ENCODE results near the gene NEURL3. TPM values are rescaled to one million over a fixed set of nuclear protein-coding genes. Genes with fewer than 3 reads are reported as not detected.

NEURL3 gene
- total and polyA plus RNA-seq, 2 of the 8 experiments (the other 6 are each of a cell fraction or from before 2014, with no cell fraction given): not detected

DNA sequence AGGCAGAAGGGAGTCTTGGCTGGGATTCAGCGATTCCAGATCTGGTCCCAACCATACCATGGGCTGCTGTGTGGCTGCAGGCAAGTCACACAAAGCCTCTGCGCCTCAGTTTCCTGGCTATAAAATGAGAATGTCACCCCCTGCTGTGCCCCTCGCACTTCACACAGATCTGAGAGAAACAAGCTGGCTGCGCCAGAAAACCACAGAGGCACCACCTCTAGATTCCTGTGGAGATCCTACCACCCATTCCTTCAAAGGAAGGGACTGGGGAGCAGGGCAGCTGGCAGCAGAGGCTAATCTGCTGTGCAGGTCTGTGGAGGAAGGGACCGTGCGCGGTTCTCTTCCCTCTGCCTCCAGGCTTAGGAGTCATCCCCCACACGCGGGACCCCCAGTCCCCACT, 19.8 kb downstream of the NEURL3 start:
- H3K23me2 ChIP-seq (ENCODE audit: low read depth, low read length): peaks cover 1% of the 10 kb centered on the region; the same call in 1 of the 2 replicates
- ChIA-PET POLR2A (ENCODE audit: partially characterized antibody) (no interaction called here), CTCF (ENCODE audit: partially characterized antibody) (interaction anchor here (1.2 to 3.2 kb wide), 3 partner anchors 9 to 23 kb away, joined by 3 to 17 read pairs (median 3); no protein-coding TSS in a partner anchor)
- H3K4me2 ChIP-seq (ENCODE audit: insufficient read depth in 1 of 2, low read depth in 2 of 2, low read length in 2 of 2): peak overlapping the region in 1 of 2 experiments; percentile 59; a peak in 1 of 4 replicates
- no peak overlapping the region for H4K91ac ChIP-seq (replicated peaks; ENCODE audit: insufficient read length, low read length)
- 0 out of 2 replicates have a peak overlapping the region, but pooled peaks have one; percentile 99 for H2AFZ ChIP-seq (ENCODE audit: low read length)
- H2AK5ac ChIP-seq (ENCODE audit: low read depth, low read length): no peak overlapping the region
- H3K9me3 ChIP-seq (ENCODE audit: insufficient read depth in 2 of 2, low read depth in 1 of 2, low read length in 1 of 2): no peaks in the 10 kb centered on the region
- no peak overlapping the region for H2BK5ac ChIP-seq (ENCODE audit: low read depth, low read length)
- no peak overlapping the region for H3K4me3 ChIP-seq (ENCODE audit: extremely low read depth in 1 of 4, insufficient read depth in 2 of 4, low read depth in 3 of 4, low read length in 4 of 4)
- no peak overlapping the region for H2BK12ac ChIP-seq (ENCODE audit: low read depth, low read length)
- no peak overlapping the region for H3K56ac ChIP-seq (replicated peaks; ENCODE audit: insufficient read length, low read depth, low read length)
- H3K36me3 ChIP-seq (ENCODE audit: control insufficient read depth in 2 of 4, insufficient read depth in 4 of 4, low read length in 3 of 4): no peaks in the 10 kb centered on the region
- no peak for FAIRE-seq
- no peak for DNase-seq (ENCODE audit: low read depth in 1 of 2, low spot score in 2 of 2)
- H3K27ac ChIP-seq (ENCODE audit: low read depth, low read length): no peak overlapping the region
- H3K4me1 ChIP-seq (replicated peaks in 1 of 4; ENCODE audit: control insufficient read depth in 3 of 4, insufficient read depth in 4 of 4, low read length in 3 of 4): peaks cover 0 to 14% (median 4%) of the 10 kb centered on the region in 4 experiments; a peak in 5 of 7 replicates
- H3K9ac ChIP-seq (replicated peaks in 1 of 4; ENCODE audit: extremely low read depth in 1 of 4, low read depth in 3 of 4, low read length in 3 of 4): no peak overlapping the region
- H2BK20ac ChIP-seq (ENCODE audit: low read length): no peak overlapping the region
- no peak overlapping the region for H3K18ac ChIP-seq (ENCODE audit: extremely low read depth, low read length)
- H4K8ac ChIP-seq (ENCODE audit: extremely low read depth, insufficient read depth, low read length): no peak overlapping the region
- no peak overlapping the region for H2BK15ac ChIP-seq (ENCODE audit: low read length)
- no peaks in the 10 kb centered on the region for H4K20me1 ChIP-seq (replicated peaks in 1 of 2; ENCODE audit: control insufficient read depth in 1 of 2, insufficient read depth in 2 of 2, low read length in 2 of 2)
- H3K23ac ChIP-seq (ENCODE audit: insufficient read length): no peak overlapping the region
- H3K79me1 ChIP-seq (ENCODE audit: low read depth, low read length): no peaks in the 10 kb centered on the region
- H3K27me3 ChIP-seq (replicated peaks in 1 of 4; ENCODE audit: control insufficient read depth in 3 of 4, extremely low read depth in 1 of 4, insufficient read depth in 3 of 4, low read length in 3 of 4): peaks cover 0 to 3% (median 0%) of the 10 kb centered on the region in 4 experiments; a peak in 1 of 7 replicates
- no peak overlapping the region for H2BK120ac ChIP-seq (replicated peaks; ENCODE audit: low read depth, low read length)
- no peak overlapping the region for H4K5ac ChIP-seq (ENCODE audit: insufficient read length, low read depth, low read length)
- no peak overlapping the region for H3K14ac ChIP-seq (ENCODE audit: insufficient read length)
- no peaks in the 10 kb centered on the region for H3K79me2 ChIP-seq (ENCODE audit: control insufficient read depth in 1 of 2, insufficient read depth in 2 of 2, low read length in 2 of 2)
- 72% methylated on average over 6 of the region's 9 CpGs; no CpG with 5 or more reads in 1 of the 2 experiments for WGBS, 2 experiments (ENCODE audit: extremely low coverage in 1 of 2, insufficient coverage in 1 of 2, insufficient read length in 1 of 2, insufficient replicate concordance in 2 of 2, low coverage in 1 of 2, low lambda C conversion rate in 2 of 2, missing lambda C conversion rate in 1 of 2)
- no peak overlapping the region for H3K4ac ChIP-seq (replicated peaks; ENCODE audit: insufficient read length, low read depth, low read length)
- TF ChIP-seq BRCA1 (IDR thresholded peaks at IDR 0.05; ENCODE audit: low read depth, low read length) (no peak), CBX5 (IDR thresholded peaks at IDR 0.05; ENCODE audit: low read depth, low read length) (no peak), SRF (IDR thresholded peaks at IDR 0.05; ENCODE audit: low read depth, low read length) (no peak), MAFK (IDR thresholded peaks at IDR 0.05; ENCODE audit: low read depth, low read length) (no peak)

Measured in H1 (cell line).